GM23338 (cell line): ENCODE measurements around the gene DPYSL5. TPM values are rescaled to one million over a fixed set of nuclear protein-coding genes. Genes with fewer than 3 reads are reported as not detected.

Source experiments
- ATAC-seq: fragments of 200-7000 bp; cut with Tn5 transposase; 3 replicates; pipeline ENCODE4 v1.9.1; 2020
- DNase-seq: peaks from one replicate; pipeline ENCODE4 v3.0.0-alpha.2; 2015; ENCODE audit warnings: low spot score
- H2AFZ ChIP-seq: fragments of 200-600 bp; sonication (generic); 2 replicates; pipeline ENCODE4 v1.8.0; 2016; ENCODE audit warnings: antibody characterized with exemption, mild to moderate bottlenecking, moderate library complexity
- H3F3A ChIP-seq: fragments of 200-600 bp; sonication (generic); replicated peaks from 2 replicates; pipeline ENCODE4 v1.8.0; 2017; ENCODE audit warnings: antibody characterized with exemption, mixed run types, low read depth
- H3K27ac ChIP-seq: fragments of 200-600 bp; sonication (generic); 2 replicates; pipeline ENCODE4 v1.6.1; 2016; ENCODE audit warnings: low read depth
- H3K27me3 ChIP-seq: fragments of 200-600 bp; sonication (generic); 2 replicates; pipeline ENCODE4 v1.8.0; 2016; ENCODE audit warnings: mild to moderate bottlenecking, mixed run types, moderate library complexity; ENCODE audit not compliant: insufficient read depth
- H3K36me3 ChIP-seq: fragments of 200-600 bp; sonication (generic); 2 replicates; pipeline ENCODE4 v1.8.0; 2016; ENCODE audit warnings: mild to moderate bottlenecking; ENCODE audit not compliant: insufficient read depth
- H3K4me1 ChIP-seq: fragments of 200-600 bp; sonication (generic); 2 replicates; pipeline ENCODE4 v1.8.0; 2016; ENCODE audit warnings: mild to moderate bottlenecking, moderate library complexity; ENCODE audit not compliant: insufficient read depth
- H3K4me2 ChIP-seq: fragments of 200-600 bp; sonication (generic); 2 replicates; pipeline ENCODE4 v1.7.1; 2017; ENCODE audit warnings: mixed run types
- H3K4me3 ChIP-seq: fragments of 200-600 bp; sonication (generic); 2 replicates; pipeline ENCODE4 v1.6.1; 2016; ENCODE audit warnings: mixed run types
- H3K79me2 ChIP-seq: fragments of 200-600 bp; sonication (generic); replicated peaks from 2 replicates; pipeline ENCODE4 v1.8.0; 2017; ENCODE audit warnings: mild to moderate bottlenecking; ENCODE audit not compliant: insufficient read depth
- H3K9me2 ChIP-seq: fragments of 200-600 bp; sonication (generic); 2 replicates; pipeline ENCODE4 v1.8.0; 2017; ENCODE audit not compliant: insufficient read depth
- H4K20me1 ChIP-seq: fragments of 200-600 bp; sonication (generic); replicated peaks from 2 replicates; pipeline ENCODE4 v1.8.0; 2017; ENCODE audit warnings: mild to moderate bottlenecking; ENCODE audit not compliant: insufficient read depth
- H3K27ac Mint-ChIP-seq: 2 replicates; pipeline ENCODE4 v1.8.0; 2020; ENCODE audit warnings: inconsistent platforms, mild to moderate bottlenecking, moderate library complexity, mixed read lengths
- H3K27me3 Mint-ChIP-seq: 3 replicates; pipeline ENCODE4 v1.8.0; 2022; ENCODE audit warnings: low read depth, mild to moderate bottlenecking, moderate library complexity, mixed read lengths, inconsistent platforms; ENCODE audit not compliant: insufficient read depth, poor library complexity
- H3K36me3 Mint-ChIP-seq: 3 replicates; pipeline ENCODE4 v1.8.0; 2021; ENCODE audit warnings: low read depth, mild to moderate bottlenecking, inconsistent platforms, moderate library complexity, mixed read lengths
- H3K4me1 Mint-ChIP-seq: 3 replicates; pipeline ENCODE4 v1.8.0; 2020; ENCODE audit warnings: mild to moderate bottlenecking, inconsistent platforms, mixed read lengths
- H3K4me3 Mint-ChIP-seq: 3 replicates; pipeline ENCODE4 v1.8.0; 2021; ENCODE audit warnings: moderate library complexity, mild to moderate bottlenecking, inconsistent platforms, mixed read lengths
- H3K9me3 Mint-ChIP-seq: 3 replicates; pipeline ENCODE4 v1.8.0; 2020; ENCODE audit warnings: moderate library complexity, mild to moderate bottlenecking, inconsistent platforms, mixed read lengths
- CREB1 ChIP-seq: fragments of 250-450 bp; sonication (Bioruptor Pico); IDR thresholded peaks from 2 replicates; pipeline ENCODE4 v1.5.0; 2020; ENCODE audit warnings: low read depth, mild to moderate bottlenecking, moderate library complexity
- EZH2 ChIP-seq: fragments of 200-600 bp; sonication (generic); IDR thresholded peaks from one replicate; pipeline ENCODE4 v1.8.0; 2017; ENCODE audit warnings: antibody characterized with exemption, mild to moderate bottlenecking, low read depth; ENCODE audit not compliant: unreplicated experiment
- EZH2phosphoT487 ChIP-seq: fragments of 200-600 bp; sonication (generic); IDR thresholded peaks from one replicate; pipeline ENCODE4 v1.8.1; 2018; ENCODE audit warnings: antibody characterized with exemption; ENCODE audit not compliant: unreplicated experiment
- JUNB ChIP-seq: IDR thresholded peaks from one replicate; pipeline ENCODE4 v1.6.1; 2016; ENCODE audit warnings: antibody characterized with exemption; ENCODE audit not compliant: unreplicated experiment
- NANOG ChIP-seq: IDR thresholded peaks from 2 replicates; pipeline ENCODE4 v1.6.1; 2016; ENCODE audit warnings: antibody characterized with exemption, borderline replicate concordance
- POLR2AphosphoS5 ChIP-seq: IDR thresholded peaks from 2 replicates; pipeline ENCODE4 v1.6.1; 2016; ENCODE audit warnings: antibody characterized with exemption, low read depth
- STAT1 ChIP-seq: IDR thresholded peaks from one replicate; pipeline ENCODE4 v1.6.1; 2016; ENCODE audit warnings: antibody characterized with exemption; ENCODE audit not compliant: unreplicated experiment
- ZNF114 ChIP-seq: fragments of 250-450 bp; sonication (Bioruptor Pico); IDR thresholded peaks from 2 replicates; pipeline ENCODE4 v1.5.0; 2020; ENCODE audit warnings: mild to moderate bottlenecking, moderate library complexity
- ZNF331 ChIP-seq: fragments of 250-450 bp; sonication (Bioruptor Pico); IDR thresholded peaks from 2 replicates; pipeline ENCODE4 v1.5.0; 2020; ENCODE audit warnings: low read depth, mild to moderate bottlenecking, moderate library complexity
- polyA plus RNA-seq: library from polyadenylated mRNA; unstranded; fragments of >200 nt; fragmentation: Nextera tagmentation; extraction: Ambion mirVana; gene quantifications from 2 replicates; pipeline ENCODE4 v1.2.1, GENCODE V29; 2016
- total RNA-seq: library from RNA; depleted of rRNA; stranded (reverse); fragments of >200 nt; shearing (Covaris generic); gene quantifications from 2 replicates; pipeline ENCODE4 v1.2.3, GENCODE V29; 2014
- TF ChIP-seq, protein P1 (sequence below): IDR thresholded peaks from one replicate; pipeline ENCODE4 v1.6.1; 2018; ENCODE audit warnings: antibody characterized with exemption; ENCODE audit not compliant: unreplicated experiment
- TF ChIP-seq, protein P2 (sequence below): IDR thresholded peaks from 2 replicates; pipeline ENCODE4 v1.6.1; 2016; ENCODE audit warnings: antibody characterized with exemption
- TF ChIP-seq, protein P3 (sequence below), 2 experiments: fragments of 200-600 bp in 1 of 2; sonication (generic) in 1 of 2; conservative IDR thresholded peaks; 2 replicates each; pipeline versions ENCODE4 v1.5.1 to v1.6.1; 2016 to 2017; ENCODE audit warnings: antibody characterized with exemption in 2 of 2, low read depth in 2 of 2, mild to moderate bottlenecking in 2 of 2, moderate library complexity in 1 of 2
- TF ChIP-seq, protein P4 (sequence below): fragments of 250-450 bp; sonication (Bioruptor Pico); IDR thresholded peaks from 2 replicates; pipeline ENCODE4 v1.5.0; 2020; ENCODE audit warnings: mild to moderate bottlenecking, moderate library complexity

The DPYSL5 gene
- total and polyA plus RNA-seq, 2 experiments from 2014 or later = 3.1 to 8.1 TPM

DNA sequence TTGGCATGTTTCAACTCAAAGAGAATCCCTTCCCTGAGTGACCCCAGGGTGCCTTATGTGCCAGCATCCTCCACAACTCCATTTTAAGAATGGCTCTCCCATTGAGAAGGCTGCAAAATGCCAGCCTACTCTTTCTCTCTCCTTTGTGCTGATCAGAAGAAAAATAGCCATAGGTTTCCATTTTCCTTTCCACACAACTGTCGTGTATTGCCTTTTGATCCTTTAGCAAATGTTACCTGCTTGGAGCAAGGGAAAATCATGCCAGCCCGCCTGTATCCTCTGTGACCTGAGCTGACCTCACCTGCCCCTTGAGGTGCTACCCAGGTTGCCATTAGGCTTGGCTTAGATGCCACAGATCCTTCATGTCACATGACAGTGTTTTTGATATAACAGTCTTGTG lies 38.8 kb downstream of the DPYSL5 start:
- no peak overlapping the region for H3K27ac Mint-ChIP-seq
- no peaks in the 10 kb centered on the region for H3K36me3 ChIP-seq
- no peak overlapping the region for H3K4me3 ChIP-seq
- ATAC-seq (no peak), DNase-seq (no peak)
- no peaks in the 10 kb centered on the region for H3K27me3 ChIP-seq
- TF ChIP-seq ZNF114 (CRISPR knock-in tag) = no peak
- TF ChIP-seq POLR2AphosphoS5 = no peak
- TF ChIP-seq EZH2phosphoT487 = no peak
- TF ChIP-seq, protein P1, sequence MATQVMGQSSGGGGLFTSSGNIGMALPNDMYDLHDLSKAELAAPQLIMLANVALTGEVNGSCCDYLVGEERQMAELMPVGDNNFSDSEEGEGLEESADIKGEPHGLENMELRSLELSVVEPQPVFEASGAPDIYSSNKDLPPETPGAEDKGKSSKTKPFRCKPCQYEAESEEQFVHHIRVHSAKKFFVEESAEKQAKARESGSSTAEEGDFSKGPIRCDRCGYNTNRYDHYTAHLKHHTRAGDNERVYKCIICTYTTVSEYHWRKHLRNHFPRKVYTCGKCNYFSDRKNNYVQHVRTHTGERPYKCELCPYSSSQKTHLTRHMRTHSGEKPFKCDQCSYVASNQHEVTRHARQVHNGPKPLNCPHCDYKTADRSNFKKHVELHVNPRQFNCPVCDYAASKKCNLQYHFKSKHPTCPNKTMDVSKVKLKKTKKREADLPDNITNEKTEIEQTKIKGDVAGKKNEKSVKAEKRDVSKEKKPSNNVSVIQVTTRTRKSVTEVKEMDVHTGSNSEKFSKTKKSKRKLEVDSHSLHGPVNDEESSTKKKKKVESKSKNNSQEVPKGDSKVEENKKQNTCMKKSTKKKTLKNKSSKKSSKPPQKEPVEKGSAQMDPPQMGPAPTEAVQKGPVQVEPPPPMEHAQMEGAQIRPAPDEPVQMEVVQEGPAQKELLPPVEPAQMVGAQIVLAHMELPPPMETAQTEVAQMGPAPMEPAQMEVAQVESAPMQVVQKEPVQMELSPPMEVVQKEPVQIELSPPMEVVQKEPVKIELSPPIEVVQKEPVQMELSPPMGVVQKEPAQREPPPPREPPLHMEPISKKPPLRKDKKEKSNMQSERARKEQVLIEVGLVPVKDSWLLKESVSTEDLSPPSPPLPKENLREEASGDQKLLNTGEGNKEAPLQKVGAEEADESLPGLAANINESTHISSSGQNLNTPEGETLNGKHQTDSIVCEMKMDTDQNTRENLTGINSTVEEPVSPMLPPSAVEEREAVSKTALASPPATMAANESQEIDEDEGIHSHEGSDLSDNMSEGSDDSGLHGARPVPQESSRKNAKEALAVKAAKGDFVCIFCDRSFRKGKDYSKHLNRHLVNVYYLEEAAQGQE = no peak
- no peak for TF ChIP-seq EZH2
- no peak for TF ChIP-seq JUNB
- no peak for TF ChIP-seq ZNF331 (CRISPR knock-in tag)
- TF ChIP-seq, protein P2, sequence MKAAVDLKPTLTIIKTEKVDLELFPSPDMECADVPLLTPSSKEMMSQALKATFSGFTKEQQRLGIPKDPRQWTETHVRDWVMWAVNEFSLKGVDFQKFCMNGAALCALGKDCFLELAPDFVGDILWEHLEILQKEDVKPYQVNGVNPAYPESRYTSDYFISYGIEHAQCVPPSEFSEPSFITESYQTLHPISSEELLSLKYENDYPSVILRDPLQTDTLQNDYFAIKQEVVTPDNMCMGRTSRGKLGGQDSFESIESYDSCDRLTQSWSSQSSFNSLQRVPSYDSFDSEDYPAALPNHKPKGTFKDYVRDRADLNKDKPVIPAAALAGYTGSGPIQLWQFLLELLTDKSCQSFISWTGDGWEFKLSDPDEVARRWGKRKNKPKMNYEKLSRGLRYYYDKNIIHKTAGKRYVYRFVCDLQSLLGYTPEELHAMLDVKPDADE = no peak
- TF ChIP-seq STAT1 = no peak
- TF ChIP-seq, protein P3, sequence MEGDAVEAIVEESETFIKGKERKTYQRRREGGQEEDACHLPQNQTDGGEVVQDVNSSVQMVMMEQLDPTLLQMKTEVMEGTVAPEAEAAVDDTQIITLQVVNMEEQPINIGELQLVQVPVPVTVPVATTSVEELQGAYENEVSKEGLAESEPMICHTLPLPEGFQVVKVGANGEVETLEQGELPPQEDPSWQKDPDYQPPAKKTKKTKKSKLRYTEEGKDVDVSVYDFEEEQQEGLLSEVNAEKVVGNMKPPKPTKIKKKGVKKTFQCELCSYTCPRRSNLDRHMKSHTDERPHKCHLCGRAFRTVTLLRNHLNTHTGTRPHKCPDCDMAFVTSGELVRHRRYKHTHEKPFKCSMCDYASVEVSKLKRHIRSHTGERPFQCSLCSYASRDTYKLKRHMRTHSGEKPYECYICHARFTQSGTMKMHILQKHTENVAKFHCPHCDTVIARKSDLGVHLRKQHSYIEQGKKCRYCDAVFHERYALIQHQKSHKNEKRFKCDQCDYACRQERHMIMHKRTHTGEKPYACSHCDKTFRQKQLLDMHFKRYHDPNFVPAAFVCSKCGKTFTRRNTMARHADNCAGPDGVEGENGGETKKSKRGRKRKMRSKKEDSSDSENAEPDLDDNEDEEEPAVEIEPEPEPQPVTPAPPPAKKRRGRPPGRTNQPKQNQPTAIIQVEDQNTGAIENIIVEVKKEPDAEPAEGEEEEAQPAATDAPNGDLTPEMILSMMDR (conservative IDR thresholded peaks at IDR 0.05; ENCODE audit: low read depth in 2 of 2) = no peak
- TF ChIP-seq, protein P4, sequence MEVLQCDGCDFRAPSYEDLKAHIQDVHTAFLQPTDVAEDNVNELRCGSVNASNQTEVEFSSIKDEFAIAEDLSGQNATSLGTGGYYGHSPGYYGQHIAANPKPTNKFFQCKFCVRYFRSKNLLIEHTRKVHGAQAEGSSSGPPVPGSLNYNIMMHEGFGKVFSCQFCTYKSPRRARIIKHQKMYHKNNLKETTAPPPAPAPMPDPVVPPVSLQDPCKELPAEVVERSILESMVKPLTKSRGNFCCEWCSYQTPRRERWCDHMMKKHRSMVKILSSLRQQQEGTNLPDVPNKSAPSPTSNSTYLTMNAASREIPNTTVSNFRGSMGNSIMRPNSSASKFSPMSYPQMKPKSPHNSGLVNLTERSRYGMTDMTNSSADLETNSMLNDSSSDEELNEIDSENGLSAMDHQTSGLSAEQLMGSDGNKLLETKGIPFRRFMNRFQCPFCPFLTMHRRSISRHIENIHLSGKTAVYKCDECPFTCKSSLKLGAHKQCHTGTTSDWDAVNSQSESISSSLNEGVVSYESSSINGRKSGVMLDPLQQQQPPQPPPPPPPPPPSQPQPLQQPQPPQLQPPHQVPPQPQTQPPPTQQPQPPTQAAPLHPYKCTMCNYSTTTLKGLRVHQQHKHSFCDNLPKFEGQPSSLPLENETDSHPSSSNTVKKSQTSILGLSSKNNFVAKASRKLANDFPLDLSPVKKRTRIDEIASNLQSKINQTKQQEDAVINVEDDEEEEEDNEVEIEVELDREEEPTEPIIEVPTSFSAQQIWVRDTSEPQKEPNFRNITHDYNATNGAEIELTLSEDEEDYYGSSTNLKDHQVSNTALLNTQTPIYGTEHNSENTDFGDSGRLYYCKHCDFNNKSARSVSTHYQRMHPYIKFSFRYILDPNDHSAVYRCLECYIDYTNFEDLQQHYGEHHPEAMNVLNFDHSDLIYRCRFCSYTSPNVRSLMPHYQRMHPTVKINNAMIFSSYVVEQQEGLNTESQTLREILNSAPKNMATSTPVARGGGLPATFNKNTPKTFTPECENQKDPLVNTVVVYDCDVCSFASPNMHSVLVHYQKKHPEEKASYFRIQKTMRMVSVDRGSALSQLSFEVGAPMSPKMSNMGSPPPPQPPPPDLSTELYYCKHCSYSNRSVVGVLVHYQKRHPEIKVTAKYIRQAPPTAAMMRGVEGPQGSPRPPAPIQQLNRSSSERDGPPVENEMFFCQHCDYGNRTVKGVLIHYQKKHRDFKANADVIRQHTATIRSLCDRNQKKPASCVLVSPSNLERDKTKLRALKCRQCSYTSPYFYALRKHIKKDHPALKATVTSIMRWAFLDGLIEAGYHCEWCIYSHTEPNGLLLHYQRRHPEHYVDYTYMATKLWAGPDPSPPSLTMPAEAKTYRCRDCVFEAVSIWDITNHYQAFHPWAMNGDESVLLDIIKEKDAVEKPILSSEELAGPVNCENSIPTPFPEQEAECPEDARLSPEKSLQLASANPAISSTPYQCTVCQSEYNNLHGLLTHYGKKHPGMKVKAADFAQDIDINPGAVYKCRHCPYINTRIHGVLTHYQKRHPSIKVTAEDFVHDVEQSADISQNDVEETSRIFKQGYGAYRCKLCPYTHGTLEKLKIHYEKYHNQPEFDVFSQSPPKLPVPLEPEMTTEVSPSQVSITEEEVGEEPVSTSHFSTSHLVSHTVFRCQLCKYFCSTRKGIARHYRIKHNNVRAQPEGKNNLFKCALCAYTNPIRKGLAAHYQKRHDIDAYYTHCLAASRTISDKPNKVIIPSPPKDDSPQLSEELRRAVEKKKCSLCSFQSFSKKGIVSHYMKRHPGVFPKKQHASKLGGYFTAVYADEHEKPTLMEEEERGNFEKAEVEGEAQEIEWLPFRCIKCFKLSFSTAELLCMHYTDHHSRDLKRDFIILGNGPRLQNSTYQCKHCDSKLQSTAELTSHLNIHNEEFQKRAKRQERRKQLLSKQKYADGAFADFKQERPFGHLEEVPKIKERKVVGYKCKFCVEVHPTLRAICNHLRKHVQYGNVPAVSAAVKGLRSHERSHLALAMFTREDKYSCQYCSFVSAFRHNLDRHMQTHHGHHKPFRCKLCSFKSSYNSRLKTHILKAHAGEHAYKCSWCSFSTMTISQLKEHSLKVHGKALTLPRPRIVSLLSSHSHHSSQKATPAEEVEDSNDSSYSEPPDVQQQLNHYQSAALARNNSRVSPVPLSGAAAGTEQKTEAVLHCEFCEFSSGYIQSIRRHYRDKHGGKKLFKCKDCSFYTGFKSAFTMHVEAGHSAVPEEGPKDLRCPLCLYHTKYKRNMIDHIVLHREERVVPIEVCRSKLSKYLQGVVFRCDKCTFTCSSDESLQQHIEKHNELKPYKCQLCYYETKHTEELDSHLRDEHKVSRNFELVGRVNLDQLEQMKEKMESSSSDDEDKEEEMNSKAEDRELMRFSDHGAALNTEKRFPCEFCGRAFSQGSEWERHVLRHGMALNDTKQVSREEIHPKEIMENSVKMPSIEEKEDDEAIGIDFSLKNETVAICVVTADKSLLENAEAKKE = no peak
- TF ChIP-seq NANOG = no peak
- no peak for TF ChIP-seq CREB1 (CRISPR knock-in tag)
- H3K79me2 ChIP-seq = no peaks in the 10 kb centered on the region
- H3K27ac ChIP-seq = no peak overlapping the region
- peaks cover 10% of the 10 kb centered on the region for H3K27me3 Mint-ChIP-seq
- no peak overlapping the region for H3K4me3 Mint-ChIP-seq
- no peaks in the 10 kb centered on the region for H3K9me3 Mint-ChIP-seq
- no peak overlapping the region for H3K4me2 ChIP-seq
- peaks cover 7% of the 10 kb centered on the region; the same call in 1 of the 2 replicates for H3K4me1 ChIP-seq
- H2AFZ ChIP-seq = no peak overlapping the region
- H3K36me3 Mint-ChIP-seq = no peaks in the 10 kb centered on the region
- H4K20me1 ChIP-seq = peaks cover 5% of the 10 kb centered on the region; the same call in 1 of the 2 replicates
- H3F3A ChIP-seq = no peaks in the 10 kb centered on the region
- peaks cover 11% of the 10 kb centered on the region for H3K4me1 Mint-ChIP-seq
- H3K9me2 ChIP-seq = no peaks in the 10 kb centered on the region
